Gastrocnemius medialis (tissue), 4 donors: ENCODE results near the gene WFDC8.

Experiments used
- POLR2A ChIP-seq, 2 donors: fragments of 450-650 bp; IDR thresholded peaks; one replicate each; pipeline ENCODE4 v1.6.1; 2017; ENCODE audit warnings: antibody characterized with exemption in 2 of 2, mild to moderate bottlenecking in 2 of 2, moderate library complexity in 2 of 2
- TF ChIP-seq, protein P1 (sequence below), 5 experiments: fragments of 450-650 bp in 3 of 5; fragments of 200-600 bp in 2 of 5; sonication (generic) in 2 of 5; IDR thresholded peaks in 4 of 5; conservative IDR thresholded peaks in 1 of 5; 1 replicate in 4 of 5; 2 replicates in 1 of 5; pipeline ENCODE4 v1.5.1; 2016 to 2019; ENCODE audit warnings: antibody characterized with exemption in 5 of 5, mild to moderate bottlenecking in 3 of 5, moderate library complexity in 3 of 5

DNA sequence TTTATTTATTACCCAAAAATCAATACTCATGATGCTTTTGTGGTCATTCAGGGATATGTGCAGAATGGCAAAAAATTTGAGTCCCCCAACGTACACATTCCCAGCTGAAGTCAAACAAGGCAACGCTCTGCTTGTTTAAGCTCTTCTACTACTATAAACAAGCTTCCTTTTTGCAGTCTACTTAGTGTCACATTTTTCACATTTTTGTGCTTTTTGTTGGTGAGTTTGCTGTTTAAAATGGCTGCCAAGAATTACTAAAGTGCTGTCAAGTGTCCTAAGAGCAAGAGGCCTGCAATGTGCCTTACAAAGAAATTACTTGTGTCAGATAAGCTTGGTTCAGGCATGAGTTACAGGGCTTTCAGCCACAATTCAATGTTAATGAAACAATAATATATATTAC, 2.1 kb downstream of the WFDC8 start:
- TF ChIP-seq, protein P1, sequence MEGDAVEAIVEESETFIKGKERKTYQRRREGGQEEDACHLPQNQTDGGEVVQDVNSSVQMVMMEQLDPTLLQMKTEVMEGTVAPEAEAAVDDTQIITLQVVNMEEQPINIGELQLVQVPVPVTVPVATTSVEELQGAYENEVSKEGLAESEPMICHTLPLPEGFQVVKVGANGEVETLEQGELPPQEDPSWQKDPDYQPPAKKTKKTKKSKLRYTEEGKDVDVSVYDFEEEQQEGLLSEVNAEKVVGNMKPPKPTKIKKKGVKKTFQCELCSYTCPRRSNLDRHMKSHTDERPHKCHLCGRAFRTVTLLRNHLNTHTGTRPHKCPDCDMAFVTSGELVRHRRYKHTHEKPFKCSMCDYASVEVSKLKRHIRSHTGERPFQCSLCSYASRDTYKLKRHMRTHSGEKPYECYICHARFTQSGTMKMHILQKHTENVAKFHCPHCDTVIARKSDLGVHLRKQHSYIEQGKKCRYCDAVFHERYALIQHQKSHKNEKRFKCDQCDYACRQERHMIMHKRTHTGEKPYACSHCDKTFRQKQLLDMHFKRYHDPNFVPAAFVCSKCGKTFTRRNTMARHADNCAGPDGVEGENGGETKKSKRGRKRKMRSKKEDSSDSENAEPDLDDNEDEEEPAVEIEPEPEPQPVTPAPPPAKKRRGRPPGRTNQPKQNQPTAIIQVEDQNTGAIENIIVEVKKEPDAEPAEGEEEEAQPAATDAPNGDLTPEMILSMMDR (IDR thresholded peaks at IDR 0.05 in 4 of 5, conservative IDR thresholded peaks at IDR 0.05 in 1 of 5), result no peak
- no peak for TF ChIP-seq POLR2A (IDR thresholded peaks at IDR 0.05)
